Panc1 (cell line): ENCODE measurements around the gene FAM241B. TPM values are rescaled to one million over a fixed set of nuclear protein-coding genes. Genes with fewer than 3 reads are reported as not detected.

Experiments
- ATAC-seq: fragments of 200-7000 bp; cut with Tn5 transposase; 2 replicates; pipeline ENCODE4 v1.9.1; 2020; ENCODE audit warnings: mild to moderate bottlenecking, moderate library complexity
- BruUV-seq: library from RNA; stranded (reverse); fragments of 400-500 nt; replicated peaks from 2 replicates; lab custom pipeline; 2021; lab: Mats Ljungman, UMichigan
- CTCF ChIA-PET: fragments of 300-600 bp; sonication (Branson Sonifier 250); formaldehyde crosslinking; loops from one replicate; lab custom pipeline; 2022; ENCODE audit warnings: antibody characterized with exemption; lab: Charles Lee
- POLR2A ChIA-PET: fragments of 300-600 bp; sonication (Branson Sonifier 250); formaldehyde crosslinking; loops from one replicate; lab custom pipeline; 2022; ENCODE audit warnings: antibody characterized with exemption; lab: Charles Lee
- DNase-seq: peaks from one replicate; pipeline ENCODE4 v3.0.0-alpha.2; 2010; ENCODE audit warnings: low read depth, low spot score
- H3K27ac ChIP-seq: 2 replicates; pipeline ENCODE4 v1.5.1; 2011; ENCODE audit warnings: mild to moderate bottlenecking, low read length, inconsistent platforms
- H3K27me3 ChIP-seq: fragments of 200-500 bp; sonication (Bioruptor generic); 2 replicates; pipeline ENCODE4 v1.6.0; 2014; ENCODE audit warnings: low read length, inconsistent platforms; ENCODE audit not compliant: control insufficient read depth, insufficient read depth
- H3K36me3 ChIP-seq: fragments of 200-500 bp; sonication (Bioruptor generic); 2 replicates; pipeline ENCODE4 v1.5.1; 2014; ENCODE audit warnings: inconsistent platforms, mild to moderate bottlenecking, low read length, moderate library complexity; ENCODE audit not compliant: control insufficient read depth, insufficient read depth
- H3K4me1 ChIP-seq: 2 replicates; pipeline ENCODE4 v1.5.1; 2011; ENCODE audit warnings: inconsistent platforms, mild to moderate bottlenecking, low read length, moderate library complexity; ENCODE audit not compliant: control insufficient read depth, insufficient read depth
- H3K4me3 ChIP-seq, 2 experiments: 2 replicates each; pipeline ENCODE4 v1.5.1; 2011 to 2012; ENCODE audit warnings: low read depth in 2 of 2, low read length in 2 of 2, mild to moderate bottlenecking in 2 of 2, inconsistent platforms in 1 of 2, moderate library complexity in 1 of 2
- H3K9me3 ChIP-seq: fragments of 200-500 bp; sonication (Bioruptor generic); 2 replicates; pipeline ENCODE4 v1.5.1; 2014; ENCODE audit warnings: low read depth, mild to moderate bottlenecking, inconsistent platforms, low read length, moderate library complexity; ENCODE audit not compliant: control insufficient read depth, insufficient read depth
- CTCF ChIP-seq: fragments of 450-650 bp; IDR thresholded peaks from 2 replicates; pipeline ENCODE4 v1.5.1; 2017; ENCODE audit warnings: mild to moderate bottlenecking
- POLR2AphosphoS5 ChIP-seq: IDR thresholded peaks from 2 replicates; pipeline ENCODE4 v1.6.1; 2012; ENCODE audit warnings: mild to moderate bottlenecking, low read depth, low read length, moderate library complexity
- REST ChIP-seq, 2 experiments: IDR thresholded peaks; 2 replicates each; pipeline ENCODE4 v1.6.1; 2011 to 2012; ENCODE audit warnings: low read depth in 2 of 2, control low read depth in 1 of 2, low read length in 1 of 2, mild to moderate bottlenecking in 1 of 2, moderate library complexity in 1 of 2; ENCODE audit not compliant: insufficient read depth in 1 of 2
- SIN3A ChIP-seq: IDR thresholded peaks from 2 replicates; pipeline ENCODE4 v1.6.1; 2012; ENCODE audit warnings: low read depth, mild to moderate bottlenecking, low read length, moderate library complexity, borderline replicate concordance; ENCODE audit not compliant: insufficient read depth
- TCF7L2 ChIP-seq: IDR thresholded peaks from 2 replicates; pipeline ENCODE4 v1.6.1; 2011; ENCODE audit warnings: mild to moderate bottlenecking, low read depth, low read length, inconsistent platforms
- in situ Hi-C: cut with HindIII; loops from 2 replicates; pipeline ENCODE4 v1.10.0; 2016; ENCODE audit warnings: low sequenced_read_pairs, low pct_unique_long_range_greater_than_20kb
- intact Hi-C: fragments of 100-400 bp; cut with micrococcal nuclease; formaldehyde crosslinking; loops from one replicate; pipeline ENCODE4 v1.10.0; 2022; ENCODE audit not compliant: unreplicated experiment
- total RNA-seq: library from RNA; stranded (reverse); gene quantifications from one replicate; pipeline ENCODE4 v1.2.1, GENCODE V29; 2021; ENCODE audit not compliant: unreplicated experiment

FAM241B gene
- total RNA-seq, 1 experiment from 2014 or later, result 29.1 TPM

DNA sequence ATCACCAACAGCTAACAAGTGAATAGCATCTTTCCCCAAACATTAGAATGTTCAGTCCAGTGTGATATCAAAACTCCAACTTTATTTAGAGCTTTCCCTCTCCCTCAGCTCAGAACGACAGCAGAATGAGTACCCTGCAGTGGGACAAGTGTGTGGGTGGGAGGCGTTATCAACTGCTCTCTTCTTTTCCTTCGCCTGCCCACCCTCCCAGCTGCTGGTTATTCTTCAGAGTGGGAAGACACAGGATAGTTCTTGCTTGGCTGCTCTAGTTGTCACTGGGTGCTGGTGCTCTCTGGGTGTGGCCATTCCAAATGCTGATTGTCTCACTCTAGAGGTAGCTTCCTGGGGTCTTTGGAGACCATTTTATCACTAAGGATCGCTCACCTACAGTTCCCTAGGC is 13.7 kb upstream of the FAM241B start:
- Histone ChIP-seq H3K27ac (no peak overlapping the region), H3K36me3 (no peaks in the 10 kb centered on the region), H3K9me3 (no peaks in the 10 kb centered on the region), H3K4me3 (no peak overlapping the region), H3K4me1 (no peaks in the 10 kb centered on the region), H3K27me3 (0 out of 2 replicates have a peak, but pooled peaks cover 2% of the 10 kb centered on the region)
- intact Hi-C loops, result no loop called here
- ChIA-PET POLR2A (no interaction called here), CTCF (interaction anchor here (0.8 kb wide), 1 partner anchor 20 kb away, joined by 3 read pairs; no protein-coding TSS in a partner anchor)
- TF ChIP-seq POLR2AphosphoS5 (no peak), REST (IDR thresholded peaks at IDR 0.05; ENCODE audit: insufficient read depth in 1 of 2, low read depth in 2 of 2, low read length in 1 of 2) (no peak), TCF7L2 (no peak), CTCF (no peak), SIN3A (no peak)
- BruUV-seq, result no TSS peak
- DNase-seq, result no peak
- in situ Hi-C loops, result no loop called here
- ATAC-seq, result no peak

DNA sequence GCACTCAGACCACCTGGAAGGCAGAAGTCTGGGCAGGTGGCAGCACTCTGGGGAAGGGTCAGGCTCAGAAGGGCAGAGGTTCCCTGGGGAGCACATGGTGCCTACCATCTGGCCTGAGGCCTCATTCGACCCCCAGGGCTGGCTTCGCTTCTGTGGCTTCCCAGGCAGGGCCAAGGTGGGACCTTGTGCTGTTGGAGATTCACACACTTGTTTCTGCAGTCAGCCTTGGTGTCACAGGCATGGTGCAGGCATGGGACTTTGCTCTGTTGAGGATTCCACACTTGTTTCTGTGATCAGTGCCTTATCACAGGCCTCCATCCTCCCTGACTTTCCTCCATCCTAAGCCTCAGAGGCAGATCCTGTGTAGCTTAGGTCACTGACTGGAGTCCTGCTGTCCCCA is 11.3 kb upstream of the FAM241B start:
- intact Hi-C loops, result no loop called here
- Histone ChIP-seq H3K4me1 (no peaks in the 10 kb centered on the region), H3K36me3 (no peaks in the 10 kb centered on the region), H3K4me3 (no peak overlapping the region), H3K27me3 (peaks cover 7% of the 10 kb centered on the region; the same call in 1 of the 2 replicates), H3K27ac (no peak overlapping the region), H3K9me3 (peaks cover 1% of the 10 kb centered on the region; the same call in 1 of the 2 replicates)
- in situ Hi-C loops, result no loop called here
- TF ChIP-seq TCF7L2, result no peak
- TF ChIP-seq CTCF, result no peak
- TF ChIP-seq POLR2AphosphoS5, result no peak
- no peak for TF ChIP-seq SIN3A
- TF ChIP-seq REST (IDR thresholded peaks at IDR 0.05; ENCODE audit: insufficient read depth in 1 of 2, low read depth in 2 of 2, low read length in 1 of 2), result no peak
- DNase-seq, result no peak
- BruUV-seq, result no TSS peak
- CTCF ChIA-PET, result interaction anchor here (0.7 kb wide), 1 partner anchor 1715 kb away, joined by 3 read pairs; no protein-coding TSS in a partner anchor
- POLR2A ChIA-PET, result no interaction called here
- no peak for ATAC-seq
